B cell (primary cell): ENCODE results near the gene AATK.
"Not testable (repeated sequence)": the region's sequence is repeated elsewhere in the genome, so short reads cannot be mapped to it uniquely, and the experiment has no call there.

Experiments
- EZH2 ChIP-seq: IDR thresholded peaks from 2 replicates; pipeline ENCODE4 v1.6.1; 2012; ENCODE audit warnings: borderline replicate concordance, low read depth, mild to moderate bottlenecking, moderate library complexity, low read length; ENCODE audit not compliant: insufficient read depth, poor library complexity, severe bottlenecking
- TF ChIP-seq, protein P1 (sequence below): fragments of 200-600 bp; IDR thresholded peaks from one replicate; pipeline ENCODE4 v1.8.0; 2022; ENCODE audit warnings: antibody characterized with exemption, mild to moderate bottlenecking

DNA sequence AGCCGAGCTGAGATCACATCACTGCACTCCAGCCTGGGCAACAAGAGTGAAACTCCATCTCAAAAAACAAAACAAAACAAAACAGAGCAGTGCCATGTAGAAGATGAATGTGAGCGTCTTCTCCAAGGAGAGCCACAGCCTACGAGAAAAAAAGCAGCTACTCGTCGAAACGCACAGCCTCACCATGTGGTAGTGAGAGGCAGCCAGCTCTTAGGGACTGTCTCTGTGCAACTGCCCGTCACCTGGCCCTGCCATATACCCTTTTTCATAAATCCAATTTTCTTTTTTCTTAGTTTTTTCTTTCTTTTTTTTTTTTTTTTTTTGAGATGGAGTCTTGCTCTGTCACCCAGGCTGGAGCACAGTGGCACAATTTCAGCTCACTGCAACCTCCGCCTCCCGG lies 12.0 kb downstream of the AATK start:
- not testable (repeated sequence) for TF ChIP-seq EZH2
- TF ChIP-seq, protein P1, sequence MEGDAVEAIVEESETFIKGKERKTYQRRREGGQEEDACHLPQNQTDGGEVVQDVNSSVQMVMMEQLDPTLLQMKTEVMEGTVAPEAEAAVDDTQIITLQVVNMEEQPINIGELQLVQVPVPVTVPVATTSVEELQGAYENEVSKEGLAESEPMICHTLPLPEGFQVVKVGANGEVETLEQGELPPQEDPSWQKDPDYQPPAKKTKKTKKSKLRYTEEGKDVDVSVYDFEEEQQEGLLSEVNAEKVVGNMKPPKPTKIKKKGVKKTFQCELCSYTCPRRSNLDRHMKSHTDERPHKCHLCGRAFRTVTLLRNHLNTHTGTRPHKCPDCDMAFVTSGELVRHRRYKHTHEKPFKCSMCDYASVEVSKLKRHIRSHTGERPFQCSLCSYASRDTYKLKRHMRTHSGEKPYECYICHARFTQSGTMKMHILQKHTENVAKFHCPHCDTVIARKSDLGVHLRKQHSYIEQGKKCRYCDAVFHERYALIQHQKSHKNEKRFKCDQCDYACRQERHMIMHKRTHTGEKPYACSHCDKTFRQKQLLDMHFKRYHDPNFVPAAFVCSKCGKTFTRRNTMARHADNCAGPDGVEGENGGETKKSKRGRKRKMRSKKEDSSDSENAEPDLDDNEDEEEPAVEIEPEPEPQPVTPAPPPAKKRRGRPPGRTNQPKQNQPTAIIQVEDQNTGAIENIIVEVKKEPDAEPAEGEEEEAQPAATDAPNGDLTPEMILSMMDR: not testable (repeated sequence)
